M059J (cell line): ENCODE measurements around the gene TECR. TPM values are rescaled to one million over a fixed set of nuclear protein-coding genes. Genes with fewer than 3 reads are reported as not detected.
"Not testable (repeated sequence)": the region's sequence is repeated elsewhere in the genome, so short reads cannot be mapped to it uniquely, and the experiment has no call there.

Experiments used
- DNase-seq: peaks from one replicate; pipeline ENCODE4 v3.0.0-alpha.2; 2012; ENCODE audit warnings: low read depth
- total RNA-seq: library from RNA; depleted of rRNA; stranded (reverse); fragments of >200 nt; shearing (Covaris generic); gene quantifications from 2 replicates; pipeline ENCODE4 v1.2.3, GENCODE V29; 2014; rRNA removed

TECR gene
- total RNA-seq, 1 experiment from 2014 or later, result 126 TPM

DNA sequence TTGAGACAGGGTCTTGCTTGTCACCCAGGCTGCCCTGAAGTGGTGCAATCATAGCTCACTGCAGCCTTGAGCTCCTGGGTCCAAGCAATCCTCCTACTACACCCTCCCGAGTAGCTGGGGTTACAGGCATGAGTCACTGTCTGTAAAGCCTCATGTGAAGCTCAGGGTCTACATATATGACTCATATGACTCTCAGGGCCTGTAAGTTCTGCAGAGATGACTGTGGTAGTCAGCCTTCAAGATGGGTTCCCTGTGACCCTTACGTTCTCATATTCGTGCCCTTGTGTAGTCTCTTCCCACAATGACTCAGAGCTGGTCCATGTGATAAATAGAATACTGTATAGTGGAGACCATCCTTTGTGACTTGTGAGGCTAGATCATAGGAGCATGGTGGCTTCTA, 55.8 kb downstream of the TECR start:
- DNase-seq, result peak; percentile 72

DNA sequence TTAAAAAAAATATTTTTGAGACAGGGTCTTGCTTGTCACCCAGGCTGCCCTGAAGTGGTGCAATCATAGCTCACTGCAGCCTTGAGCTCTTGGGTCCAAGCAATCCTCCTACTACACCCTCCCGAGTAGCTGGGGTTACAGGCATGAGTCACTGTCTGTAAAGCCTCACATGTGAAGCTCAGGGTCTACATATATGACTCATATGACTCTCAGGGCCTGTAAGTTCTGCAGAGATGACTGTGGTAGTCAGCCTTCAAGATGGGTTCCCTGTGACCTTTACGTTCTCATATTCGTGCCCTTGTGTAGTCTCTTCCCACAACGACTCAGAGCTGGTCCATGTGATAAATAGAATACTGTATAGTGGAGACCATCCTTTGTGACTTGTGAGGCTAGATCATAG, 60.0 kb downstream of the TECR start:
- DNase-seq, result not testable (repeated sequence)

DNA sequence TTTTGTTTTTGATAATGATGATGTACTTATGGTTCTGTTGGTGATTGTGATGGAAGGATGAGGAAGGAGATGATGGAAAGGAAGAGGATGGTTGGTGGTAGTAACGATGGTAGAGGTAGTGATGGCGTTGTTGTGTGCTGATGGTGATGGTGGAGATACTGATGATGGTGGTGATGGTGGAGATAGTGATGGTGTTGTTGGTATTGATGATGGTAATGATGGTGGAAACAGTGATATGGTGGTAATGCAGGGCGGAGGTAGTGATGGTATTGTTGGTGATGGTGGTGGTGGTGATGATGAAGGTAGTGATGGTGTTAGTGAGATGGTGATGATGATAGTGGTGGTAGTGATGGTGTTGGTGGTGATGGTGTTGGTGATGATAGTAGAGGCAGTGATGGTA, 66.2 kb downstream of the TECR start:
- no peak for DNase-seq

DNA sequence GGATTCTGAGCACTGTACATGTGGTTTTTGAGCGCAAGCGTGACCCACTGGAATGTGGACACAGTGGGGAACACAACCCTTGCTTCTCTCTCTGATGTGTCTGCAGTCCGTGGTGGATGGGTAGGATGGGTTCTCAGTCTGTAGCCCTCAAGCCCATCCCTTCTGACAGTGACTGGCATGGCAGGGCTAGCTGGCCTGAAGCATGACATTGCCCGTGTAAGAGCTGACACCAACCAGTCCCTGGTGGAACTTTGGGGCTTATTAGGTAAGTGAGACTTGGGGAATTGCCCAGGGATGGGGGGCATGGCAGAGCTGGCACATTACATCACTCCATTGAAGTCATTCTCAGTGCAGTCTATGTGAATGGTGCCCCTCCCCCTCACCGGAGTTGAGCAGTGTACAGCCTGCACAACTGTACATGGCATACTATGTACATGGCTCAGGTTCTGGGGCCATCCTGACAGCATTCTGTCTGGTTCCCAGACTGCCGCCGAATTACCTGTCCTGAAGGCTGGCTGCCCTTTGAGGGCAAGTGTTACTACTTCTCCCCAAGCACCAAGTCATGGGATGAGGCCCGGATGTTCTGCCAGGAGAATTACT, 70.3 kb downstream of the TECR start:
- no peak for DNase-seq

DNA sequence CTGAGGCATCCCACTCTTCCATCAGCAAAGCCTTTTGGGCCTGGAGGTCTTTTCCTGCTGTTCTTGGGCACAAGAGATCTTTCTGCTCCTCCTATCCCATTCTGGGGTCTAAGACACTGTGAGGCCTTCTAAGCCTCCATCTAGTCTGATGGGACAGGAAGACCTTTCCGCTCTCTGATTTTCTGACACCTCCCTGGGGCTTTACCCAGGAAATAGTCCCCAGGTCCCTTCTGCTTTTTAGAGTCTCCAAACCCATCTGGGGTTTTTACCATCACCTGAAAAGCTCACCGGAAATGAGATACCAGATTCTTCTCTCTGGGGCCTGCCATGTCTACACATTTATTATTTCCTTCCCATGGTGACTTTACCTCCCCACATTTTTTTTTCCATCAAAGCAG, 74.6 kb downstream of the TECR start:
- DNase-seq, result no peak

DNA sequence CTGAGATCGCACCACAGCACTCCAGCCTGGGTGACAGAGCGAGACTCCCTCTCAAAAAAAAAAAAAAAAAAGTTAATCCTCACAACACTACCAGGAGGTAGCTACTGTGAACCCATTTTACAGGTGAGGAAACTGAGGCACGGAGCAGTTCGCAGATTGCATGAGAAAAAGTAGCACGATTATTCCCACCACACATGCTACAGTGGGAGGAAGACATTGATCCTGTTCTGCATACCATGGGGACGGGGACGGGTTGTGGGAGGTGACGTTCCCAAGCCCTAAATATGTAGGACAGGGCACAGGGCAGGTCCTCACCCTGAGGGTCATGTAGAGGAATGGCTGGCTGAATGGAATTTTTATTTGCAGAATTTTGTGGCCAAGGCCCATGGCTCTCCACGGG, 77.2 kb downstream of the TECR start:
- DNase-seq, result no peak

DNA sequence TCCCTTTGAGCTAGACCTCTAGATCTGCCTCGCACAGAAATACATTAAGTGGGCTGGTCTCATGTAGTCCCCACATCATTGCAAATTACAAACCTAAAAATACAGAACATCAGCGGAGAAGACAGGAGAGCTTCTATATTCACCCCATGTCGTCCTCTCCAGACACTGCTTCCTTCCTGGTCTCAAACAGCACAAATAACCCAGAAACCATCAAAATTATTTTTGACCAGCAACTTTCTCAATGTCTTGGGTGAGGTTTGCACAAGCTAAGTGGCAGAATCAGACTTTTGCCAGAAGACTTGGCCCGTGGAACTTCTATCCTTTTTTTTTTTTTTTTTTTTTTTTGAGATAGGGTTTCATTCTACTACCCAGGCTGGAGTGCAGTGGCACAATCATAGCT, 81.7 kb downstream of the TECR start:
- no peak for DNase-seq

DNA sequence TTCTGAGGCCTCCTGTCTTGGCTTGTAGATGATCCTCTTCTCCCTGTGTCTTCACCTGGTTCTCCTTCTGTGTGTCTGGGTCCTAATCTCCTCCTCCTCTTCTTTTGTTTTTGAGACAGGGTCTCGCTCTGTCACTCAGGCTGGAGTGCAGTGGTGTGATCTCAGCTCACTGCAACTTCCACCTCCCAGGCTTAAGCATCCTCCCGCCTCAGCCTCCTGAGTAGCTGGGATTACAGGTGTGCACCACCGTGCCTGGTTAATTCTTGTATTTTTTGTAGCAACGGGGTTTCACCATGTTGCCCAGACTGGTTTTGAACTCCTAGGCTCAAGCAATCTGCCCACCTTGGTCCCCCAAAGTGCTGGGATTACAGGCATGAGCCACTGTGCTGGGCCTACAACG, 82.8 kb downstream of the TECR start:
- not testable (repeated sequence) for DNase-seq

DNA sequence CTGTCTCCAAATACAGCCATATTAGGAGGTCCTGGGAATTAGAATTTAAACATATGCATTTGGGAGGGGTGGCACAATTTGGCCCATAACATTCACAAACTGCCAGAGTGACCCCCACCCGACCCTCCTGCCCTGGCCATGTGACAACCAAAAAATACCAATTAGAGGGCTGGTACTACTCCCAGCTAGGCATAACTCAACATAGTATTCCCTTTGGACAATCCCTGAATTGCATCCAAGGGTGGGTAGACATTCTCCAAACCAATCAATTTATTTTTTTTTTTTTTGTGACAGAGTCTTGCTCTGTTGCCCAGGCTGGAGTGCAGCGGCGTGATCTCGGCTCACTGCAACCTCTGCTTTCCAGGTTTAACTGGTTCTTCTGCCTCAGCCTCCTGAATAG, 83.3 kb downstream of the TECR start:
- DNase-seq, result no peak

DNA sequence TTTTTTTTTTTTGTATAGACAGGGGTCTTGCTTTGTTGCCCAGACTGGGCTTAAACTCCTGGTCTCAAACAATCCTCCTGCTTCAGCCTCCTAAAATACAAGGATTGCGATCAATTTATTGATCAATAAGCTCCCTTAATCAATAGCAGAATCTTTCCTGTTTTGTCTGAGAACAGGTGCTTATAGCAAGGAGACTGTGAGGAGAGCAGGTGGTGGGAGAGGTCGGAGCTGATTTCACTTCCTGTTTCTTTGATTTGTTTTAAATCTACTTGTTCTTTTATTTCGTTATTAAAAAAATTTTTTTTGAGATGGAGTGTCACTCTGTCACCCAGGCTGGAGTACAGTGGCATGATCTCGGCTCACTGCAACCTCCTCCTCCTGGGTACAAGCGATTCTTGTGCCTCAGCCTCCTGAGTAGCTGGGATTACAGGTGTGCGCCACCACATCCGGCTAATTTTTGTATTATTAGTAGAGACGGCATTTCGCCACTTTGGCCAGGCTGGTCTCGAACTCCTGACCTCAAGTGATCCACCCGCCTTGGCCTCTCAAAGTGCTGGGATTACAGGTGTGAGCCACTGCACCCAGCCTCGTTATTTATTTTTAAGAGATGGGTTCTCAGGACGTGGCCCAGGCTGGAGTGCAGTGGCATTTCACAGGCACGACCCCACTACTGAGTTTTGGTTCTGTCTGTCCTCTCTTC, 84.2 kb downstream of the TECR start:
- DNase-seq, result not testable (repeated sequence)

DNA sequence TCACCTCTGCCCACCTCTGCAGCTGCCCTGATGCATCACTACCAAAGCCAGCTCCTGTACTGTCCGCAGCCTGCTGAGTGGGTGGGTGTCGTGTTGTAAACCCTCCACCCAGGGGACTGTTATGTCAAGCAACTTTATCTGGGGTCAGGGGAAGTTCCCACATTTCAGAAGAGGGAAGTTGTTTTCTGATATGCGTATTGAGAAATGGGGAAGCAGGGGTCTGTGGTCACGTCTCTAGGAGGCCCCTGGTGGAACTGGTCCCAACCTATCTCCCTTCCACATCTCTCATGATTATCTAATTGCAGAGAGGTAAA, 84.7 kb downstream of the TECR start:
- no peak for DNase-seq

Other genes starting within 250 kb of the TECR start
- 13.0 and 13.8 TPM in 2 replicates for gene ADGRE5, start 148.2 kb upstream of the TECR start, total RNA-seq
- 56.1 and 65.3 TPM in 2 replicates for gene DDX39A, start 110.3 kb upstream of the TECR start, total RNA-seq
- gene PKN1, start 96.3 kb upstream of the TECR start, total RNA-seq, result 28.2 and 51.6 TPM in 2 replicates
- gene PTGER1, start 54.2 kb upstream of the TECR start, total RNA-seq, result 0.12 TPM in 1 of 2 replicates, not detected in the other
- gene GIPC1, start 33.5 kb upstream of the TECR start, total RNA-seq, result 43.5 and 114 TPM in 2 replicates
- gene DNAJB1, start 11.2 kb upstream of the TECR start, total RNA-seq, result 114 and 138 TPM in 2 replicates
- 292 and 321 TPM in 2 replicates for gene NDUFB7, start 42.5 kb downstream of the TECR start, total RNA-seq
- gene CLEC17A, start 53.5 kb downstream of the TECR start, total RNA-seq, result not detected in 2 replicates
- not detected in 2 replicates for gene ADGRE3, start 145.2 kb downstream of the TECR start, total RNA-seq
- gene ZNF333, start 160.5 kb downstream of the TECR start, total RNA-seq, result 5.7 and 6.0 TPM in 2 replicates
- not detected in 2 replicates for gene ADGRE2, start 249.0 kb downstream of the TECR start, total RNA-seq